Measurements from ENCODE around the gene CPLANE1. TPM values are rescaled to one million over a fixed set of nuclear protein-coding genes. Genes with fewer than 3 reads are reported as not detected.

The CPLANE1 gene
- total and polyA plus RNA-seq, 2 of the 4 experiments (the other 2 are of a cell fraction): 4.4 to 17.9 TPM

- intact Hi-C loops (cut with micrococcal nuclease): no loop called here
- Histone ChIP-seq H3K27me3 (ENCODE audit: control insufficient read depth, insufficient read depth, low read length) (no peaks in the 10 kb centered on the region), H3K36me3 (ENCODE audit: control insufficient read depth, insufficient read depth, low read length) (no peaks in the 10 kb centered on the region), H3K27ac (ENCODE audit: insufficient read depth, low read length) (no peak overlapping the region), H3K4ac (ENCODE audit: low read depth, low read length) (no peak overlapping the region), H3K4me2 (ENCODE audit: low read depth, low read length) (no peak overlapping the region), H3K79me1 (ENCODE audit: low read depth in 1 of 2, low read length in 2 of 2) (no peaks in the 10 kb centered on the region), H4K91ac (ENCODE audit: insufficient read depth, low read depth, low read length) (no peak overlapping the region), H3K56ac (ENCODE audit: extremely low read depth, insufficient read depth, low read length) (no peak overlapping the region), H2AK5ac (ENCODE audit: low read depth, low read length) (no peak overlapping the region), H2BK20ac (ENCODE audit: low read depth, low read length) (no peak overlapping the region), H2BK120ac (ENCODE audit: low read depth, low read length) (no peak overlapping the region), H3K9me1 (ENCODE audit: insufficient read depth, low read length) (no peaks in the 10 kb centered on the region), H3K4me3 (ENCODE audit: insufficient read depth, low read depth, low read length) (no peak overlapping the region), H3K18ac (ENCODE audit: low read depth, low read length) (no peak overlapping the region), H4K5ac (ENCODE audit: low read depth, low read length) (no peak overlapping the region), H2AK9ac (replicated peaks; ENCODE audit: low read depth, low read length, poor library complexity) (no peak overlapping the region), H2AFZ (replicated peaks; ENCODE audit: low read length, poor library complexity) (no peak overlapping the region), H3K4me1 (ENCODE audit: control insufficient read depth, insufficient read depth, low read length) (no peaks in the 10 kb centered on the region), H2BK15ac (ENCODE audit: low read depth, low read length) (no peak overlapping the region), H3K9me3 (ENCODE audit: control insufficient read depth, insufficient read depth, low read length) (no peaks in the 10 kb centered on the region), H3K9ac (ENCODE audit: low read depth, low read length) (no peak overlapping the region), H4K20me1 (ENCODE audit: insufficient read depth, low read length) (no peaks in the 10 kb centered on the region), H3K14ac (replicated peaks; ENCODE audit: low read depth, low read length) (no peak overlapping the region), H3K23ac (ENCODE audit: low read depth, low read length) (no peak overlapping the region), H4K8ac (ENCODE audit: low read depth in 2 of 2, low read length in 2 of 2) (no peak overlapping the region), H2BK5ac (ENCODE audit: low read depth, low read length, poor library complexity, severe bottlenecking) (no peak overlapping the region)
- BruUV-seq (replicated peaks): no TSS peak
- WGBS, 2 experiments (ENCODE audit: extremely low coverage in 2 of 2, insufficient read length in 1 of 2): no CpG with 5 or more reads among the region's 4 CpGs
- in situ Hi-C loops (cut with MboI; ENCODE audit: low sequenced_read_pairs): no loop called here
- no peak for DNase-seq
- TF ChIP-seq RCOR1 (IDR thresholded peaks at IDR 0.05; ENCODE audit: insufficient replicate concordance, low read length) (no peak), POLR2A (IDR thresholded peaks at IDR 0.05; ENCODE audit: low read depth, low read length) (no peak), NFE2L2 (IDR thresholded peaks at IDR 0.05; ENCODE audit: low read depth, low read length) (no peak), RAD21 (IDR thresholded peaks at IDR 0.05; ENCODE audit: low read length) (no peak), BHLHE40 (IDR thresholded peaks at IDR 0.05; ENCODE audit: low read depth, low read length) (no peak), FOS (IDR thresholded peaks at IDR 0.05; ENCODE audit: low read depth, low read length) (no peak), USF2 (IDR thresholded peaks at IDR 0.05; ENCODE audit: low read depth, low read length) (no peak), MAZ (IDR thresholded peaks at IDR 0.05; ENCODE audit: borderline replicate concordance, low read depth, low read length) (no peak), MAFK (IDR thresholded peaks at IDR 0.05; ENCODE audit: low read depth, low read length) (no peak), MXI1 (IDR thresholded peaks at IDR 0.05; ENCODE audit: borderline replicate concordance, low read depth, low read length) (no peak), CHD1 (IDR thresholded peaks at IDR 0.05; ENCODE audit: low read depth, low read length) (no peak), CEBPB (IDR thresholded peaks at IDR 0.05; ENCODE audit: low read depth, low read length) (no peak)
- ATAC-seq (ENCODE audit: low read depth): no peak
- POLR2A ChIA-PET (ENCODE audit: unreplicated experiment): no interaction called here
- CTCF ChIA-PET: no interaction called here
- dilution Hi-C loops (cut with HindIII; ENCODE audit: low sequenced_read_pairs, unreplicated experiment): no loop called here
Observed at GRCh38 chr5:37255774-37256358, 6.7 kb upstream of the CPLANE1 start.
